ENCODE results near the gene TBCK. TPM values are rescaled to one million over a fixed set of nuclear protein-coding genes. Genes with fewer than 3 reads are reported as not detected.

TBCK gene
- total and polyA plus RNA-seq, 4 experiments from 2014 or later = 23.7 to 62.3 (median 43.1) TPM

GRCh38 chr4:106256190-106256589 lies 59.8 kb downstream of the TBCK start:
- no peaks in the 10 kb centered on the region for H3K9me3 ChIP-seq (ENCODE audit: control insufficient read depth in 1 of 2, low read length in 2 of 2)
- no peaks in the 10 kb centered on the region for H3K4me1 Mint-ChIP-seq
- DNase-seq = no peak
- no peaks in the 10 kb centered on the region for H3K27me3 ChIP-seq (ENCODE audit: insufficient read depth, low read length)
- ChIA-PET POLR2A (ENCODE audit: partially characterized antibody) (no interaction called here), CTCF (ENCODE audit: partially characterized antibody) (no interaction called here)
- H3K27ac Mint-ChIP-seq = no peak overlapping the region
- no peak overlapping the region for H3K4me3 ChIP-seq (ENCODE audit: low read length in 2 of 2)
- H3K4me3 Mint-ChIP-seq = no peak overlapping the region
- no peaks in the 10 kb centered on the region for H3K36me3 ChIP-seq (ENCODE audit: insufficient read depth, low read length)
- H3K27ac ChIP-seq (ENCODE audit: low read depth, low read length) = no peak overlapping the region
- intact Hi-C loops (cut with micrococcal nuclease) = no loop called here
- H3K27me3 Mint-ChIP-seq = no peaks in the 10 kb centered on the region
- peaks cover 13 to 30% of the 10 kb centered on the region in 2 donors for H3K36me3 Mint-ChIP-seq
- H3K4me1 ChIP-seq (ENCODE audit: insufficient read depth, low read length) = no peaks in the 10 kb centered on the region
- H3K9me3 Mint-ChIP-seq = no peaks in the 10 kb centered on the region

GRCh38 chr4:106255195-106255594 lies 60.8 kb downstream of the TBCK start:
- H3K27me3 ChIP-seq (ENCODE audit: insufficient read depth, low read length) = no peaks in the 10 kb centered on the region
- Mint-ChIP-seq H3K27ac (no peak overlapping the region), H3K4me3 (no peak overlapping the region), H3K36me3 (peaks cover 18 to 37% of the 10 kb centered on the region in 2 donors), H3K4me1 (no peaks in the 10 kb centered on the region), H3K9me3 (no peaks in the 10 kb centered on the region), H3K27me3 (no peaks in the 10 kb centered on the region)
- no peak overlapping the region for H3K4me3 ChIP-seq (ENCODE audit: low read length in 2 of 2)
- intact Hi-C loops (cut with micrococcal nuclease) = no loop called here
- DNase-seq = no peak
- H3K4me1 ChIP-seq (ENCODE audit: insufficient read depth, low read length) = no peaks in the 10 kb centered on the region
- no peak overlapping the region for H3K27ac ChIP-seq (ENCODE audit: low read depth, low read length)
- no peaks in the 10 kb centered on the region for H3K9me3 ChIP-seq (ENCODE audit: control insufficient read depth in 1 of 2, low read length in 2 of 2)
- H3K36me3 ChIP-seq (ENCODE audit: insufficient read depth, low read length) = no peaks in the 10 kb centered on the region
- ChIA-PET POLR2A (ENCODE audit: partially characterized antibody) (no interaction called here), CTCF (ENCODE audit: partially characterized antibody) (no interaction called here)

- no peak overlapping the region for H3K27ac Mint-ChIP-seq
- H3K4me3 Mint-ChIP-seq = no peak overlapping the region
- H3K9me3 ChIP-seq (ENCODE audit: control insufficient read depth in 1 of 2, low read length in 2 of 2) = no peaks in the 10 kb centered on the region
- ChIA-PET CTCF (ENCODE audit: partially characterized antibody) (interaction anchor here (0.6 kb wide), 1 partner anchor 407 kb away, joined by 3 read pairs; no protein-coding TSS in a partner anchor), POLR2A (ENCODE audit: partially characterized antibody) (no interaction called here)
- no peak overlapping the region for H3K4me3 ChIP-seq (ENCODE audit: low read length in 2 of 2)
- peaks cover 25 to 47% of the 10 kb centered on the region in 2 donors for H3K36me3 Mint-ChIP-seq
- no peaks in the 10 kb centered on the region for H3K4me1 Mint-ChIP-seq
- H3K4me1 ChIP-seq (ENCODE audit: insufficient read depth, low read length) = no peaks in the 10 kb centered on the region
- H3K27me3 ChIP-seq (ENCODE audit: insufficient read depth, low read length) = no peaks in the 10 kb centered on the region
- H3K9me3 Mint-ChIP-seq = no peaks in the 10 kb centered on the region
- DNase-seq = no peak
- intact Hi-C loops (cut with micrococcal nuclease) = no loop called here
- no peaks in the 10 kb centered on the region for H3K27me3 Mint-ChIP-seq
- H3K36me3 ChIP-seq (ENCODE audit: insufficient read depth, low read length) = peaks cover 4% of the 10 kb centered on the region
- no peak overlapping the region for H3K27ac ChIP-seq (ENCODE audit: low read depth, low read length)
Observed at GRCh38 chr4:106253364-106254129, 62.5 kb downstream of the TBCK start.

GRCh38 chr4:106247600-106247999 lies 68.4 kb downstream of the TBCK start:
- H3K4me3 Mint-ChIP-seq = no peak overlapping the region
- POLR2A ChIA-PET (ENCODE audit: partially characterized antibody) = no interaction called here
- Histone ChIP-seq H3K36me3 (ENCODE audit: insufficient read depth, low read length) (peaks cover 4% of the 10 kb centered on the region), H3K4me3 (ENCODE audit: low read length in 2 of 2) (no peak overlapping the region), H3K27me3 (ENCODE audit: insufficient read depth, low read length) (no peaks in the 10 kb centered on the region), H3K9me3 (ENCODE audit: control insufficient read depth in 1 of 2, low read length in 2 of 2) (no peaks in the 10 kb centered on the region), H3K4me1 (ENCODE audit: insufficient read depth, low read length) (no peaks in the 10 kb centered on the region), H3K27ac (ENCODE audit: low read depth, low read length) (no peak overlapping the region)
- H3K36me3 Mint-ChIP-seq = peaks cover 42 to 53% of the 10 kb centered on the region in 2 donors
- intact Hi-C loops (cut with micrococcal nuclease) = no loop called here
- peaks cover 0 to 2% (median 0%) of the 10 kb centered on the region in 8 donors for H3K9me3 Mint-ChIP-seq
- no peaks in the 10 kb centered on the region for H3K27me3 Mint-ChIP-seq
- no peak for DNase-seq
- H3K27ac Mint-ChIP-seq = no peak overlapping the region
- CTCF ChIA-PET (ENCODE audit: partially characterized antibody) = interaction anchor here (0.7 kb wide), 1 partner anchor 10 kb away, joined by 3 read pairs; no protein-coding TSS in a partner anchor
- no peaks in the 10 kb centered on the region for H3K4me1 Mint-ChIP-seq

GRCh38 chr4:106246441-106246840 lies 69.6 kb downstream of the TBCK start:
- peaks cover 4% of the 10 kb centered on the region for H3K36me3 ChIP-seq (ENCODE audit: insufficient read depth, low read length)
- no peak overlapping the region for H3K4me3 ChIP-seq (ENCODE audit: low read length in 2 of 2)
- no peaks in the 10 kb centered on the region for H3K27me3 ChIP-seq (ENCODE audit: insufficient read depth, low read length)
- ChIA-PET POLR2A (ENCODE audit: partially characterized antibody) (no interaction called here), CTCF (ENCODE audit: partially characterized antibody) (no interaction called here)
- intact Hi-C loops (cut with micrococcal nuclease) = no loop called here
- H3K4me1 ChIP-seq (ENCODE audit: insufficient read depth, low read length) = no peaks in the 10 kb centered on the region
- no peak for DNase-seq
- Mint-ChIP-seq H3K4me3 (no peak overlapping the region), H3K4me1 (no peaks in the 10 kb centered on the region), H3K27ac (no peak overlapping the region), H3K27me3 (no peaks in the 10 kb centered on the region), H3K9me3 (peaks cover 0 to 2% (median 0%) of the 10 kb centered on the region in 8 donors), H3K36me3 (peaks cover 42 to 56% of the 10 kb centered on the region in 2 donors)
- H3K27ac ChIP-seq (ENCODE audit: low read depth, low read length) = no peak overlapping the region
- no peaks in the 10 kb centered on the region for H3K9me3 ChIP-seq (ENCODE audit: control insufficient read depth in 1 of 2, low read length in 2 of 2)

- DNase-seq = no peak
- Mint-ChIP-seq H3K9me3 (peaks cover 0 to 2% (median 0%) of the 10 kb centered on the region in 8 donors), H3K4me3 (no peak overlapping the region), H3K36me3 (peaks cover 38 to 53% of the 10 kb centered on the region in 2 donors), H3K27ac (no peak overlapping the region), H3K4me1 (no peaks in the 10 kb centered on the region), H3K27me3 (no peaks in the 10 kb centered on the region)
- CTCF ChIA-PET (ENCODE audit: partially characterized antibody) = no interaction called here
- intact Hi-C loops (cut with micrococcal nuclease) = no loop called here
- no peaks in the 10 kb centered on the region for H3K4me1 ChIP-seq (ENCODE audit: insufficient read depth, low read length)
- H3K36me3 ChIP-seq (ENCODE audit: insufficient read depth, low read length) = peaks cover 4% of the 10 kb centered on the region
- no peak overlapping the region for H3K27ac ChIP-seq (ENCODE audit: low read depth, low read length)
- POLR2A ChIA-PET (ENCODE audit: partially characterized antibody) = no interaction called here
- H3K9me3 ChIP-seq (ENCODE audit: control insufficient read depth in 1 of 2, low read length in 2 of 2) = no peaks in the 10 kb centered on the region
- H3K27me3 ChIP-seq (ENCODE audit: insufficient read depth, low read length) = no peaks in the 10 kb centered on the region
- H3K4me3 ChIP-seq (ENCODE audit: low read length in 2 of 2) = no peak overlapping the region
Observed at GRCh38 chr4:106245176-106245575, 70.8 kb downstream of the TBCK start.

- H3K27ac ChIP-seq (ENCODE audit: low read depth, low read length) = no peak overlapping the region
- H3K27ac Mint-ChIP-seq = no peak overlapping the region
- H3K36me3 ChIP-seq (ENCODE audit: insufficient read depth, low read length) = peaks cover 2% of the 10 kb centered on the region
- no peak overlapping the region for H3K4me3 ChIP-seq (ENCODE audit: low read length in 2 of 2)
- no peaks in the 10 kb centered on the region for H3K4me1 ChIP-seq (ENCODE audit: insufficient read depth, low read length)
- DNase-seq = no peak
- ChIA-PET CTCF (ENCODE audit: partially characterized antibody) (no interaction called here), POLR2A (ENCODE audit: partially characterized antibody) (no interaction called here)
- H3K4me1 Mint-ChIP-seq = no peaks in the 10 kb centered on the region
- peaks cover 0 to 2% (median 0%) of the 10 kb centered on the region in 8 donors for H3K9me3 Mint-ChIP-seq
- H3K9me3 ChIP-seq (ENCODE audit: control insufficient read depth in 1 of 2, low read length in 2 of 2) = no peaks in the 10 kb centered on the region
- no peaks in the 10 kb centered on the region for H3K27me3 ChIP-seq (ENCODE audit: insufficient read depth, low read length)
- H3K27me3 Mint-ChIP-seq = no peaks in the 10 kb centered on the region
- no peak overlapping the region for H3K4me3 Mint-ChIP-seq
- H3K36me3 Mint-ChIP-seq = peaks cover 19 to 37% of the 10 kb centered on the region in 2 donors
- intact Hi-C loops (cut with micrococcal nuclease) = no loop called here
Observed at GRCh38 chr4:106240699-106241098, 75.3 kb downstream of the TBCK start.
